ENCODE data around the gene RFK.

The RFK gene

DNA sequence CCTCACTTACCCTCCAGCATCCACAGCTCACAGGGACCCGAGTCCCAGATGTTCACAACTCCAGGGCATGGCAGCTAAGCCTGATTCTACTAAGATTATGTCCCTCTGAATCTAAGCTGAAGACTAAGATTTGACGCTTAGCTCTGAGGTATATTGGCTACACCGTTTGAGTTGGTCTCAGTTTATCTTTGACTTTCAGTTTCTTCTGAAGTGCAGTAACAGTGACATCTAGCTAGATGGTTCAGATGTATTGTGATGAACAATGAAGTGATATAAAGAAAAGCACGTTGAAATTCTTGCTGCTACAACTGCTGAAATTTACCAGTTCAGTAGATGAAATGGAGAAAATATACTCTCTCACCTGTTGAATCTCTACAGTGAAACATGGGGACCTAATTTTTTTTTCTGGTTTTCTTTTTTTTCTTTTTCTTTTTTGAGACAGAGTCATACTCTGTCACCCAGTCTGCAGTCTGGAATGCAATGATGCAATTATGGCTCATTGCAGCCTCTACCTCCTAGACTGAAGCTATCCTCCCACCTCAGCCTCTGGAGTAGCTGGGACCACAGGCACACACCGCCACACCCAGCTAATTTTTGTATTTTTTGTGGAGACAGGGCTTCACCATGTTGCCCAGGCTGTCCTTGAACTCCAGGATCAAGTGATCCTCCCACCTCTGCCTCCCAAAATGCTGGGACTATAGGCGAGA is 15.7 kb downstream of the RFK start:
- TF ChIP-seq FOXP2 (optimal IDR thresholded peaks at IDR 0.05; ENCODE audit: control extremely low read depth, extremely low read length, insufficient read depth): no peak
- no peak for TF ChIP-seq EZH2 (IDR thresholded peaks at IDR 0.05)
- no peak for TF ChIP-seq POLR2AphosphoS5 (IDR thresholded peaks at IDR 0.05; ENCODE audit: borderline replicate concordance, low read depth, low read length)
- Histone ChIP-seq H3K9ac (ENCODE audit: insufficient read length) (no peak overlapping the region), H3K9me3 (ENCODE audit: low read depth, low read length) (no peaks in the 10 kb centered on the region), H3K4me3 (no peak overlapping the region), H3K36me3 (ENCODE audit: insufficient read depth, low read length) (peaks cover 1% of the 10 kb centered on the region; the same call in 1 of the 2 replicates), H3K27ac (no peak overlapping the region)
- DNase-seq (ENCODE audit: low read depth, low spot score): no peak

DNA sequence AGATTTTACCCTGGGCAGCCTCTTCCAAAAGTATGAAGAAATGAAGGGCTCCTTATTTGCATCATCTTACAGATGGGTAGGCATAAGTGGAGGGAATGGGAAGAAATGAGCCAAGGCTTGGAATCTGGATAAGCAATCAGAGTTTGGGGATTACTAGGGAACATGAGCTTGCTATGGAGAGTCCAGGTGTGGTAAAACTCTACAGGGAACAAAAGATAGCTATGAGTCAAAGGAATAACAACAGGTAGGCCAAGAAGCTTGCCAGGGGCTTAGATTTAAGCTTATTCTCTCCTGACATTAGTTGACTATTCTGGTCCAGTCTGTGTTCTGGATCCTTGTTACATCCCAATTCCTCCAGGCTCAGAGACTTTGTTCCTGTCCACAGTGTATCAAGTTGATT is 16.4 kb downstream of the RFK start:
- Histone ChIP-seq H3K4me3 (no peak overlapping the region), H3K9ac (ENCODE audit: insufficient read length) (no peak overlapping the region), H3K27ac (no peak overlapping the region), H3K36me3 (ENCODE audit: insufficient read depth, low read length) (no peaks in the 10 kb centered on the region; the same call in 1 of the 2 replicates), H3K9me3 (ENCODE audit: low read depth, low read length) (no peaks in the 10 kb centered on the region)
- TF ChIP-seq EZH2 (IDR thresholded peaks at IDR 0.05) (no peak), POLR2AphosphoS5 (IDR thresholded peaks at IDR 0.05; ENCODE audit: borderline replicate concordance, low read depth, low read length) (no peak), FOXP2 (optimal IDR thresholded peaks at IDR 0.05; ENCODE audit: control extremely low read depth, extremely low read length, insufficient read depth) (no peak)
- DNase-seq (ENCODE audit: low read depth, low spot score): no peak

DNA sequence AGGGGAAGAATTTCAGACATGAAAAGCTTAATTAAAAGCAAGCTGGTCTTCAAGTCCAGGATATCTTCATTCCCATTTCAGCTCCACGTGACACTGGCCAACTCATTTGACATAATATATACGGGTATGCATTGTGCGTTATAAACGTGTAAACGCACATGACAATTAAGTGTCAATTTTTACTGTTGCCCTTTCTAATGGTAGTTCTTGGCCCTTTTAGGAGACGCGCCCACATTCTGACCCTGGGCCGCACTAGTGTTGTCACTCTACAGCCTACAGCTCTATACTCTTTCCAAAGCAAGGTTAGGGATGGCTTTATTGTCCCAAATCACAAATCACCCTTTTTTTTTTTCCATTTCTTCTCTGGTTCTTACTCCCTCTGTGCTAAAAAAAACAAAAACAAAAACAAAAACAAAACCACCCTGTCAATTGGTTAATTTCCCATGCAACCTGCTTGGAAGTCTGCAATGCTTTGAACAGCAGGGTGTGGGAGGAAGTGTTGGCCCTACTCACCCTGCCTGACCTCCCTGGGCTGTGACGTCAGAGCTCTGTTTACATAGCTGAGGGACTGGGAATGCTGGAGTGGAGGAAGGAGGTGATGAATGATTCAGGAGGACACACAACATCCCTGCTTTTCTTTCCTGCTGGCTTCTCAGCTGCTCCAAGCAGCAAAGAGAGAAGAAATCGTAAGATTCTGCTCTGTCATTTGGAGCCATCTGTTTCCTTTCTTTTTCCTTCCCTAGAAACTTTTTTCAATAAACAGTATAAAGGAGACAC is 19.3 kb downstream of the RFK start:
- H3K4me3 ChIP-seq: no peak overlapping the region
- no peak for DNase-seq (ENCODE audit: low read depth, low spot score)
- no peak overlapping the region for H3K9ac ChIP-seq (ENCODE audit: insufficient read length)
- TF ChIP-seq FOXP2 (optimal IDR thresholded peaks at IDR 0.05; ENCODE audit: control extremely low read depth, extremely low read length, insufficient read depth) (no peak), POLR2AphosphoS5 (IDR thresholded peaks at IDR 0.05; ENCODE audit: borderline replicate concordance, low read depth, low read length) (no peak)
- no peaks in the 10 kb centered on the region for H3K9me3 ChIP-seq (ENCODE audit: low read depth, low read length)
- no peaks in the 10 kb centered on the region for H3K36me3 ChIP-seq (ENCODE audit: insufficient read depth, low read length)
- no peak overlapping the region for H3K27ac ChIP-seq

DNA sequence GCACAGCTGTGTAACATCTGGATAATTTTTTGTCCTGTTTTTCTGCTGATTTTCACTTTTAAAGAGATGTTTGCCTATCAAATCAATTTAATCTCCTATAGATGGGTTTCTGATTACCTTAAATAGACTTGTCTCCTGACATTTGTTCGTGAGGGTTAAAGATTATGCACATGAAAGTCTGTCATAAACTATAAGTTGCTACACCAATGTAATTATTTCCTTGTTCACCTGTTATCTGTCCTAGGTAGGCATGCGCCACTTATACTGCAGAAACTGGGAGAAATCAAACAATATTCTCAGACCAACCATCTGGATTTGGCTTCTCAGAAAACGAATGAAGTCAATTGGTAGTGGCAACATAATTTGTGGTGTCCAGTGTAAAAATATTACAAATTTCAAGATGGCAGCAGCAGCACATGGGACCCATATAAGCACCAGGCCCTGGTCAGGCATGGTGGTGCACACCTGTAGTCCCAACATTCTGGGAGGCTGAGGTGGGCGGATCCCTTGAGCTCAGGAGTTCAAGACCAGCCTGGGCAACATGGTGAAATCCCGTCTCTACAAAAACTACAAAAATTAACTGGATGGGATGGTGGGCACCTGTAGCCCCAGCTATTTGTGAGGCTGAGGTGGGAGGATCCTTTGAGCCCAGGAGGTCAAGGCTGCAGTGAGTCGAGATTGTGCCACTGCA is 20.3 kb downstream of the RFK start:
- Histone ChIP-seq H3K27ac (no peak overlapping the region), H3K9ac (ENCODE audit: insufficient read length) (no peak overlapping the region)

DNA sequence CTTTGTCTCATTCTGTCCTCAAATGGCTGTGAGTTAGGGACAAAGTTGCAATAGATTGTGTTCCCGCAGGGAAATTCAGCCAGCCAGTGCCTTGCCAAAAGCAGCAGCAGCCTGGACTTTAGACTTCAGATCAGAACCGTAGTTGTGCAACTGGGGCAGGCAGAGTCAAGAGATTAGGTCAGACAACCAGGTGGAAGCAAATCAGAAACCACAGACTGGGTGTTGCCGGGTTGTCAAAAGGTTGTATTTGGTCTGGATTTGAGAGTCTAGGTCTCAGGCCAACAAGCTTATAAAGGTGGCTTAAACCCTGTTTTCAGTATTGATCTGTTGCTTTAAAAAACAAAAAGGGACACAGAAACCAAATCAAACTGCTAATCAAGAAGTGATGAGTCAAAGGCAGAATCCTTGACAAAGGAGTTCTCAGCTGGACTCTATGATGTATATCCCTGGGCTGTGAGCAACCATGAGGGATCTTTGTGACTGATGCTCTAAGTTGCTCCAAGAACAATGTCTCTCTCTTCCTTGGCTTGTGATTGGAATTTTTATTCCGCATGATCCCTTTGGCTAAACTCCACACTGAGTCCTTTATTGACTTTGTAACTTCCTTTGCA is 20.9 kb downstream of the RFK start:
- no peaks in the 10 kb centered on the region for H3K9me3 ChIP-seq (ENCODE audit: low read depth, low read length)
- no peaks in the 10 kb centered on the region for H3K36me3 ChIP-seq (ENCODE audit: insufficient read depth, low read length)
- DNase-seq (ENCODE audit: low read depth, low spot score): no peak
- no peak overlapping the region for H3K9ac ChIP-seq (ENCODE audit: insufficient read length)
- no peak overlapping the region for H3K4me3 ChIP-seq
- no peak for TF ChIP-seq POLR2AphosphoS5 (IDR thresholded peaks at IDR 0.05; ENCODE audit: borderline replicate concordance, low read depth, low read length)
- TF ChIP-seq FOXP2 (optimal IDR thresholded peaks at IDR 0.05; ENCODE audit: control extremely low read depth, extremely low read length, insufficient read depth): no peak
- TF ChIP-seq EZH2 (IDR thresholded peaks at IDR 0.05): no peak
- no peak overlapping the region for H3K27ac ChIP-seq

More for the DNA sequence above, 20.3 kb downstream of the RFK start:
- TF ChIP-seq FOXP2 (optimal IDR thresholded peaks at IDR 0.05; ENCODE audit: control extremely low read depth, extremely low read length, insufficient read depth): no peak
- TF ChIP-seq EZH2 (IDR thresholded peaks at IDR 0.05): no peak
- Histone ChIP-seq H3K36me3 (ENCODE audit: insufficient read depth, low read length) (no peaks in the 10 kb centered on the region), H3K9me3 (ENCODE audit: low read depth, low read length) (no peaks in the 10 kb centered on the region), H3K4me3 (no peak overlapping the region)
- no peak for DNase-seq (ENCODE audit: low read depth, low spot score)

DNA sequence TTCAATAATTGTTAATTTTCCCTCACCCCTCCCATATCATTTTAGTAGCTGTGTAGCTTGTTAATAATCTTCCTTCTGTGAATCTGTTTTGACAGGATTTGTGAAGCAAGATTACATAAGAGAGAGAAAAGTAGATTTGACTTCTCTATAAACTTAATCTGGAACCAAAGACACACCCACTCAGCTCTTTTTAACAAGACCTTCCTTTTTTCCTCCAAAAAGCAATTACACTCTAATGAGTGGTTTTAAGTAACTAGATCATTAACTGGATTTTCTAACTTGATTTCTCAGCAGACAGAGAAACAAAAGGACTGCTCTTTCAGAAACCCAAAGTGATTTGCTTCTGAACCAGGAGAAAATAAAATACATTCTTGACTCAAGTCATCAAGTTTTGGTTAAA is 21.9 kb downstream of the RFK start:
- no peak overlapping the region for H3K4me3 ChIP-seq
- no peaks in the 10 kb centered on the region for H3K9me3 ChIP-seq (ENCODE audit: low read depth, low read length)
- TF ChIP-seq FOXP2 (optimal IDR thresholded peaks at IDR 0.05; ENCODE audit: control extremely low read depth, extremely low read length, insufficient read depth): no peak
- no peak for TF ChIP-seq POLR2AphosphoS5 (IDR thresholded peaks at IDR 0.05; ENCODE audit: borderline replicate concordance, low read depth, low read length)
- no peak for TF ChIP-seq EZH2 (IDR thresholded peaks at IDR 0.05)
- no peak overlapping the region for H3K27ac ChIP-seq
- H3K36me3 ChIP-seq (ENCODE audit: insufficient read depth, low read length): no peaks in the 10 kb centered on the region
- no peak overlapping the region for H3K9ac ChIP-seq (ENCODE audit: insufficient read length)
- DNase-seq (ENCODE audit: low read depth, low spot score): no peak

DNA sequence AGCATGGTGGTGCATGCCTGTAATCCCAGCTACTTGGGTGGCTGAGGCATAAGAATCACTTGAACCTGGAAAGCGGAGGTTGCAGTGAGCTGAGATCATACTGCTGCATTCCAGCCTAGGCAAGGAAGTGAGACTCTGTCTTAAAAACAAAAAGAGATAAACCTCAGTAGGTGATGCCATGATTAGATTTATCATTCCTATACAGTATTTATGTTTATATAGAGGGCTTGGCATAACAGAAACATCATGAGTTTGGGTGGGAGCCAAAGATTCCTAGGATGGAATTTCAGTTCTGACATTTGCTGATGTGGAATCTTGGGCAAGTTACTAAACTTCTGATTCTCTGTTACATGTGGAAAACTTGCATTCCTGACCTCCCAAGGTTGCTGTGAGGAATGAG is 22.3 kb downstream of the RFK start:
- Histone ChIP-seq H3K36me3 (ENCODE audit: insufficient read depth, low read length) (no peaks in the 10 kb centered on the region), H3K9ac (ENCODE audit: insufficient read length) (no peak overlapping the region), H3K9me3 (ENCODE audit: low read depth, low read length) (no peaks in the 10 kb centered on the region), H3K27ac (no peak overlapping the region), H3K4me3 (no peak overlapping the region)
- TF ChIP-seq EZH2 (IDR thresholded peaks at IDR 0.05) (no peak), POLR2AphosphoS5 (IDR thresholded peaks at IDR 0.05; ENCODE audit: borderline replicate concordance, low read depth, low read length) (no peak), FOXP2 (optimal IDR thresholded peaks at IDR 0.05; ENCODE audit: control extremely low read depth, extremely low read length, insufficient read depth) (no peak)
- DNase-seq (ENCODE audit: low read depth, low spot score): no peak

Measured in SK-N-MC (cell line).